Calu3 (cell line): ENCODE data around the gene AKIP1. TPM values are rescaled to one million over a fixed set of nuclear protein-coding genes. Genes with fewer than 3 reads are reported as not detected.
A peak's percentile ranks its signal among the peaks of the same experiment; 100 is the strongest.

Experiments used
- BruUV-seq: library from RNA; stranded (reverse); fragments of 400-500 nt; replicated peaks from 2 replicates; lab custom pipeline; 2021; lab: Mats Ljungman, UMichigan
- CTCF ChIA-PET: fragments of 300-600 bp; sonication (Branson Sonifier 250); formaldehyde crosslinking; loops from one replicate; lab custom pipeline; 2022; ENCODE audit warnings: antibody characterized with exemption; lab: Charles Lee
- DNase-seq: peaks from one replicate; pipeline ENCODE4 v3.0.0; 2022
- H3K27ac Mint-ChIP-seq: one replicate; pipeline ENCODE4 v1.8.0; 2022; ENCODE audit warnings: mixed read lengths; ENCODE audit not compliant: unreplicated experiment
- H3K27me3 Mint-ChIP-seq: one replicate; pipeline ENCODE4 v1.8.0; 2022; ENCODE audit warnings: mixed read lengths; ENCODE audit not compliant: unreplicated experiment
- H3K36me3 Mint-ChIP-seq: one replicate; pipeline ENCODE4 v1.8.0; 2022; ENCODE audit warnings: mild to moderate bottlenecking, moderate library complexity, mixed read lengths; ENCODE audit not compliant: insufficient read depth, unreplicated experiment
- H3K4me1 Mint-ChIP-seq: one replicate; pipeline ENCODE4 v1.8.0; 2022; ENCODE audit warnings: mild to moderate bottlenecking, low read depth, mixed read lengths; ENCODE audit not compliant: unreplicated experiment
- H3K4me3 Mint-ChIP-seq: one replicate; pipeline ENCODE4 v1.8.0; 2022; ENCODE audit warnings: mild to moderate bottlenecking, low read depth, moderate library complexity, mixed read lengths; ENCODE audit not compliant: unreplicated experiment
- H3K9me3 Mint-ChIP-seq: one replicate; pipeline ENCODE4 v1.8.0; 2022; ENCODE audit warnings: low read depth, mixed read lengths; ENCODE audit not compliant: unreplicated experiment
- CTCF ChIP-seq: fragments of 200-600 bp; IDR thresholded peaks from one replicate; pipeline ENCODE4 v1.8.0; 2022; ENCODE audit warnings: antibody characterized with exemption; ENCODE audit not compliant: unreplicated experiment
- intact Hi-C: fragments of 100-400 bp; cut with micrococcal nuclease; formaldehyde crosslinking; loops from one replicate; pipeline ENCODE4 v1.10.0; 2022; ENCODE audit not compliant: unreplicated experiment
- total RNA-seq: library from RNA; stranded (reverse); gene quantifications from 2 replicates; pipeline ENCODE4 v1.2.3, GENCODE V29; 2022

The AKIP1 gene
- total RNA-seq, 1 experiment from 2014 or later = 23.0 TPM

GRCh38 chr11:8956860-8957259 lies 45.9 kb downstream of the AKIP1 start:
- Mint-ChIP-seq H3K27ac (no peak overlapping the region), H3K27me3 (no peaks in the 10 kb centered on the region), H3K4me3 (no peak overlapping the region), H3K9me3 (no peaks in the 10 kb centered on the region), H3K4me1 (peaks cover 7% of the 10 kb centered on the region), H3K36me3 (no peaks in the 10 kb centered on the region)
- intact Hi-C loops = no loop called here
- DNase-seq = no peak
- no peak for TF ChIP-seq CTCF
- CTCF ChIA-PET = no interaction called here
- no TSS peak for BruUV-seq

GRCh38 chr11:8959546-8960166 lies 48.7 kb downstream of the AKIP1 start:
- Mint-ChIP-seq H3K4me1 (peaks cover 22% of the 10 kb centered on the region), H3K27ac (no peak overlapping the region)
- TF ChIP-seq CTCF = peak; percentile 47

GRCh38 chr11:8961401-8961800 lies 50.4 kb downstream of the AKIP1 start:
- no peak for DNase-seq
- Mint-ChIP-seq H3K36me3 (peaks cover 21% of the 10 kb centered on the region), H3K27me3 (no peaks in the 10 kb centered on the region), H3K4me3 (no peak overlapping the region), H3K9me3 (no peaks in the 10 kb centered on the region), H3K4me1 (peaks cover 22% of the 10 kb centered on the region), H3K27ac (no peak overlapping the region)
- CTCF ChIA-PET = no interaction called here
- intact Hi-C loops = no loop called here
- BruUV-seq = no TSS peak
- no peak for TF ChIP-seq CTCF

More at GRCh38 chr11:8959546-8960166, 48.7 kb downstream of the AKIP1 start:
- peak; percentile 50 for DNase-seq
- CTCF ChIA-PET = interaction anchor here (0.8 to 2.1 kb wide), 12 partner anchors 33 to 712 kb away, joined by 3 to 17 read pairs (median 5); partner anchors contain the start of gene AKIP1
- H3K9me3 Mint-ChIP-seq = no peaks in the 10 kb centered on the region
- intact Hi-C loops = loop anchor here (1.0 to 2.0 kb wide), 2 partner anchors 45 to 271 kb away; no protein-coding TSS in a partner anchor
- H3K36me3 Mint-ChIP-seq = peaks cover 16% of the 10 kb centered on the region
- H3K4me3 Mint-ChIP-seq = no peak overlapping the region
- no peaks in the 10 kb centered on the region for H3K27me3 Mint-ChIP-seq
- BruUV-seq = no TSS peak

- TF ChIP-seq CTCF = no peak
- CTCF ChIA-PET = no interaction called here
- BruUV-seq = no TSS peak
- Mint-ChIP-seq H3K36me3 (peaks cover 21% of the 10 kb centered on the region), H3K27ac (peak overlapping the region; percentile 87), H3K4me3 (peak overlapping the region; percentile 83), H3K9me3 (no peaks in the 10 kb centered on the region), H3K4me1 (peaks cover 22% of the 10 kb centered on the region), H3K27me3 (no peaks in the 10 kb centered on the region)
- DNase-seq = no peak
- intact Hi-C loops = no loop called here
Measured at GRCh38 chr11:8962841-8963240, 51.9 kb downstream of the AKIP1 start.
